ENCODE measurements around the gene TMBIM6.
A peak's percentile ranks its signal among the peaks of the same experiment; 100 is the strongest.

The TMBIM6 gene

GRCh38 chr12:49698619-49699545 lies 42.5 kb upstream of the TMBIM6 start:
- peaks cover 4% of the 10 kb centered on the region; the same call in 1 of the 2 replicates for H3K36me3 ChIP-seq
- TF ChIP-seq CTCF (IDR thresholded peaks at IDR 0.05; ENCODE audit: low read depth, low read length) = no peak
- H3K27ac ChIP-seq = no peak overlapping the region
- no peak overlapping the region for H3K4me3 ChIP-seq (ENCODE audit: low read depth, low read length)
- H3K9me3 ChIP-seq (ENCODE audit: severe bottlenecking) = no peaks in the 10 kb centered on the region
- no peaks in the 10 kb centered on the region for H3K27me3 ChIP-seq (ENCODE audit: insufficient read depth, low read depth, severe bottlenecking)
- DNase-seq = no peak

GRCh38 chr12:49702009-49702408 lies 39.3 kb upstream of the TMBIM6 start:
- H3K4me3 ChIP-seq (ENCODE audit: low read depth, low read length) = no peak overlapping the region
- DNase-seq = no peak
- no peak for TF ChIP-seq CTCF (IDR thresholded peaks at IDR 0.05; ENCODE audit: low read depth, low read length)
- no peak overlapping the region for H3K27ac ChIP-seq
- peaks cover 4% of the 10 kb centered on the region; the same call in 1 of the 2 replicates for H3K36me3 ChIP-seq
- no peaks in the 10 kb centered on the region for H3K9me3 ChIP-seq (ENCODE audit: severe bottlenecking)
- H3K27me3 ChIP-seq (ENCODE audit: insufficient read depth, low read depth, severe bottlenecking) = no peaks in the 10 kb centered on the region

GRCh38 chr12:49702676-49703215 lies 38.6 kb upstream of the TMBIM6 start:
- Histone ChIP-seq H3K9me3 (ENCODE audit: severe bottlenecking) (no peaks in the 10 kb centered on the region), H3K36me3 (peaks cover 4% of the 10 kb centered on the region; the same call in 1 of the 2 replicates), H3K27ac (no peak overlapping the region; the same call in 1 of the 2 replicates), H3K4me3 (ENCODE audit: low read depth, low read length) (no peak overlapping the region), H3K27me3 (ENCODE audit: insufficient read depth, low read depth, severe bottlenecking) (no peaks in the 10 kb centered on the region)
- DNase-seq = no peak
- no peak for TF ChIP-seq CTCF (IDR thresholded peaks at IDR 0.05; ENCODE audit: low read depth, low read length)

GRCh38 chr12:49703647-49704137 lies 37.7 kb upstream of the TMBIM6 start:
- Histone ChIP-seq H3K9me3 (ENCODE audit: severe bottlenecking) (no peaks in the 10 kb centered on the region), H3K27me3 (ENCODE audit: insufficient read depth, low read depth, severe bottlenecking) (no peaks in the 10 kb centered on the region), H3K27ac (no peak overlapping the region), H3K4me3 (ENCODE audit: low read depth, low read length) (no peak overlapping the region), H3K36me3 (peaks cover 4% of the 10 kb centered on the region; the same call in 1 of the 2 replicates)
- no peak for DNase-seq
- TF ChIP-seq CTCF (IDR thresholded peaks at IDR 0.05; ENCODE audit: low read depth, low read length) = no peak

- H3K4me3 ChIP-seq (ENCODE audit: low read depth, low read length) = peak overlapping the region; percentile 91
- H3K36me3 ChIP-seq = no peaks in the 10 kb centered on the region
- H3K27me3 ChIP-seq (ENCODE audit: insufficient read depth, low read depth, severe bottlenecking) = no peaks in the 10 kb centered on the region
- peak overlapping the region; percentile 92 for H3K27ac ChIP-seq
- TF ChIP-seq CTCF (IDR thresholded peaks at IDR 0.05; ENCODE audit: low read depth, low read length) = no peak
- peak; percentile 61 for DNase-seq
- H3K9me3 ChIP-seq (ENCODE audit: severe bottlenecking) = no peaks in the 10 kb centered on the region
Observed at GRCh38 chr12:49705479-49706134, 35.8 kb upstream of the TMBIM6 start.
